Activated naive CD8-positive, alpha-beta T cell treated with anti-CD3 and anti-CD28 coated beads, Interleukin-2, amount 50 U/mL, for 16 hours (primary cell): Measurements from ENCODE around the gene NFX1.
"Not testable (repeated sequence)": the region's sequence is repeated elsewhere in the genome, so short reads cannot be mapped to it uniquely, and the experiment has no call there.

Experiments
- DNase-seq: peaks from one replicate; pipeline ENCODE4 v3.0.0-alpha.2; 2020; ENCODE audit warnings: low read depth, low spot score

Gene NFX1

DNA sequence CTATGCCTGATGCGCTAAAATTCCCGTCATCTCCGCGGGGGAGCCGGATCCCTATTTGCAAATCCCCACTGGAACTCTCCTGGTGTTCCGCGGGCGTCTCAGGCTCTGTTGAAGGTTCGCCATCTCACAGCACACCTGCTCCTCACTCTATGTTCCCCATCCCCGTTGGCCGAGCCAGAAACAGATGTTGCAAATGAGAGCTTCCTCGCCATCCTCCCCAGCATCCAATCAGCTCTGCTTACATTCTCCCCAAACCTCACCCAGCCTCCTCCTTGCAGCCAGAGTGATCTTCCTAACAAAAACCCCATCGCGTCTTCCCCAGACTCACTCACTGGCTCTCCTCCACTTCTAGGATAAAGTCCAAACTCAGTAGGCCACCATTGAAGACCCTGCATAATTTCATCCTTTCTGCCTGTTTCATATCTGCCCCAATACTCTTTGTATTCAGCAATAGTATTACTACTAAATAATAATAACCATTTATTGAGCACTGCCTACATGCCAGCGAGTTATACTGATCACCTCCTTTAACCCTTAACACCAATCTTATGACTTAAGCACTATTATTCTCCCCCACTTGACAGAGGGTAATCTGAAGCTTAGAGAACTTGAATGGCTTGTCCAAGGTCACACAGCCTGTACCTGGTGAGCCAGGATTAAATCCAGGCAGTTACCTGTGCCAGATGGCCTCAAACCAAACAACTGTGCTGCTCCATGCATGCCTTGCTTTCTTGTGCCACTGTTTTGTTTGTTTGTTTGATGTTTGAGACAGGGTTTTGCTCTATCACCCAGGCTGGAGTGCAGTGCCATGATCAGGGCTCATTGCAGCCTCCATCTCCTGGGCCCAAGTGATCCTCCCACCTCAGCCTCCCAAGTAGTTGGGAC, 98.0 kb downstream of the NFX1 start:
- DNase-seq, result no peak

- not testable (repeated sequence) for DNase-seq
Measured at GRCh38 chr9:33391111-33391771, 100.9 kb downstream of the NFX1 start.

DNA sequence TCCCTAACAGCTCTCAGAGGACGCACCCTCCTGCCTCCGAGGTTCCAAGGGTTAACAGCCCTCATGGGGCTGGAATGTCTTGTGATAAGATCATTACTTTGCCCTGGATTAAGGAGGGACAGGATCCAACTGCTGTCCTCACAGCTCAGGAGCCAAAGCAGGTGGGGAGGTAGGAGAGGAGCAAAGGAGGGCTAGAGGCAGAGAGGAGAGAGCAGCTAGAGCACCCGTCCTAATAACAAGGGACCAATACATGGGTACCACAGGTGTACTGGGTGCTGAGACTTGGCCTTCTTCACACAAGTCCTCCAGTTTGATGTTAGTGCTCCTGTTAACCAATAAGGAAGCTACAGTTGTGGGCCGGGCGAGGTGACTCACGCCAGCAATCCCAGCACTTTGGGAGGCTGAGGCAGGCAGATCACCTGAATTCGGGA, 102.3 kb downstream of the NFX1 start:
- not testable (repeated sequence) for DNase-seq

DNA sequence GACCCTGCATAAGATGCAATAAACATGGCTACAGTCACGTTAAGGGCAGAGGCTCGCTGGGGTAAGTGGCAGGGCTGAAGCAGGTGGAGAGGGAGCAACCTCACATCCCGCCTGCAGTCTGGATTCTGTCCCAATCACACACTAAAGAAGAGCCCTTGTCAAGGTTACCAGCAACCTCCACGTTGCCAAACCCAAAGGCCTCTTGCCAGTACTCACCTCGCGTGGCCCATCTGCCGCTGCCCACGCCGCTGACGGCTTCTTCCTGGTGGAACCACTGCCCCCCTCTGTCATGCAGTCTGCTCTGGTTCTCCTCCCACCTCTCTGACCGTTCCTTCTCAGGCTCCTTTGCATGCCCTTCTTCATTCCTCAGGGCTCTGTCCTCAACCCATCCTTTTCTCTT, 103.3 kb downstream of the NFX1 start:
- no peak for DNase-seq

DNA sequence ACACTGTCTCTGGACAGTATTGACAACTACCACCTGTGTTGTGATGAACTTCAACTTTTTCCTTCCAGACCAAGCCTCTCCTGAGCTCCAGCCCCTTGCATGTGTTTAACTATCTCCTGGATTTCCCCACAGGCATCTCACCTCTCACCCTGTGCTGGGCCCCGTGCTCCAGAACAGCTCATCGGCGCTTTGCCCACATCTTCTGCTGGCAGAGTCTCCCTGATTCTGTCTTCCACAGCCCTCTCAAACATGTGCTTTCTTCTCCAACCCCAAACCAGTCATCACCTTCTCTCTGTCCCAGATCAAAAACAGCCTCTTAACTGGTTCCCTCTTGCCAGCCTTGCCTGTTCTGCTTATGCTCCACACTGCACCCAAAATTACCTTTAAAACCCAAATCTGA, 103.7 kb downstream of the NFX1 start:
- DNase-seq, result not testable (repeated sequence)

DNA sequence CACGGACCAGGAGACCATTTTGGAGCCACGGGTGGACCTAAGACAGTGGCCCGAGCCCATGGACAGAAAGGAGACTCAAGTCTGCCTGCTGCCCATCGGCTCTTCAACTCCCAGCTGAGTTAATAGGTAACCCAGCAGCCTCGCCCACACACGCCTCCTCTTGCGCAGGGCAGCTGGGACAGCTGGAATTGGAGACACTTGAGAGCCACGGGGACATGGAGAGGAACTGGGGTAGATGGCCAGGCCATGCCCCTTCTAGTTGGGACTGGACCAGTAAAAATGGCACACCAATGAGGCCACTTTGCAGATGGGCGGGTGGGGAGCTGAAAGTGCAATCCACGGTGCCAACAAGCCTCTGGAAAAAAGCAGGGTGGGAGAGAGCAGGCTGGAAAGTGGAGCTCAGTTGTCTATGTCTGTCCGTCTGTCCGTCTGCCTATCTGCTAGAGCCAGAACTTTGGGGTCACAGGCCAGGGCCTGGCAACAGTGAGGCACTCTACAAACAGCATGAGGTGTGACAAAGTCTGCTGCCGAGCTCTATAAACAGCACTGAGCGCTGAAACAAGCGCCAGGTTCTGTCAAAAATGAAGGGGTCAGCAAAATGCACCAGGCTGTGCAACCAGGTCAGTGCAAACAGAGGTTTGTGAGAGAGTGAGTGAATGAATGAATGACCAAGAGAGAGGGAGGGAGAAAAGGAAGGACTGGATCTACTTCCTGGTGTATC, 105.0 kb downstream of the NFX1 start:
- not testable (repeated sequence) for DNase-seq

GRCh38 chr9:33397801-33398200, 107.5 kb downstream of the NFX1 start:
- not testable (repeated sequence) for DNase-seq

DNA sequence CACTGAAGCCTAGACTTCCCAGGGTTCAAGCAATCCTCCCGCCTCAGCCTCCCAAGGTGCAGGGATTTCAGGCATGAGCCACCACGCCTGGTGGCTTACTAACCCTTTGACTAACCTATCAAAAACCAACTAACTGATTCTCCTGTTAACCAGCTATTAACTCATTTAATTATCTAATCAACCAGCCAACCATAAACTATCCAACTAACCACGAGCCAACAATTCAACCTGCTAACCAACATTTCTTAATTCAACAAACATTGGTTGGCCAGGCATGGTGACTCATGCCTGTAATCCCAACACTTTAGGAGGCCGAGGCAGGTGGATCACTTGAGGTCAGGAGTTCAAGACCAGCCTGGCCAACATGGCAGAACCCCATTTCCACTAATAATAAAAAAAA, 108.7 kb downstream of the NFX1 start:
- DNase-seq, result not testable (repeated sequence)

DNA sequence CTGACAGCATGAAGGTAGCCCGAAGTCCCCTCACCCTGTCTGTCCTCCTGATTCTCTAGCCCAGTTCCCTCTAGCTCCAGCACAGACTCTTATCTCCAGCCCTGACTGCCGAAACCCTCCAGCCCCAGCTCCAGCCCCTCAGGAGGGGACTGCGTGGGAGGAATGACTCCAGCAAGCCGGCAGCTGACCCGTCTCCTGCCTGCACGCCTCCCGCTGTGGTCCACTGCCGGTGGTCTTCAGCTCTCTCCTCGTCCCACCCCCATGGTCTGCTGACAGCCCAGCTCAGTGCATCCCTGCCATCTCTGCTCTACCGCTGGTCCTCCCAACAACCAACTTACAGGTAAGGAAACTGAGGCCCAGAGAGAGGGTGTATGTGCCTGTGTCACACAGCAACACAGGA, 111.5 kb downstream of the NFX1 start:
- DNase-seq, result not testable (repeated sequence)

DNA sequence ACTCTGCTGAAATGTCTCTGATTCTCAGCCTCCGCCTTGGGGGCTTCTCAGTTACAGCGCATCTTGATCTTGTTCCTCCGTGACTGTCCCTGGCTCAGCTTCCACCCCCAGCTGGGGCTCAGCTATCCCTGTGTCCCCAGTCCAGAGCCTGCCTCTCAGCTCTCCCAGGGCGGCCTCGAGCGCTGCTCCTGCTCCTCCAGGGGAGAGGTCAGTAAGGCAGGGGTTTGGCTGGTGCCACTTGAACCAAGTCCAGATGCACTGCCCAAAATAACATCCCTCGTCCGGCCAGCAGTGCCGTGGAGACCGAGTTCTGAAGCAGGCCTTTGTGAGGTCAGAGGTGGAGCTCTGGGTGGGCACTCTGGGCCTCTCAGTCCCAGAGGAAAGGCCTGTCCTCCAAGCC, 112.1 kb downstream of the NFX1 start, which contains the start of gene AQP7:
Gene AQP7, minus strand, starts transcription at position 198 of the 400 bp plus-strand sequence. CDS start 1,306 bp downstream, outside the sequence.
- not testable (repeated sequence) for DNase-seq

DNA sequence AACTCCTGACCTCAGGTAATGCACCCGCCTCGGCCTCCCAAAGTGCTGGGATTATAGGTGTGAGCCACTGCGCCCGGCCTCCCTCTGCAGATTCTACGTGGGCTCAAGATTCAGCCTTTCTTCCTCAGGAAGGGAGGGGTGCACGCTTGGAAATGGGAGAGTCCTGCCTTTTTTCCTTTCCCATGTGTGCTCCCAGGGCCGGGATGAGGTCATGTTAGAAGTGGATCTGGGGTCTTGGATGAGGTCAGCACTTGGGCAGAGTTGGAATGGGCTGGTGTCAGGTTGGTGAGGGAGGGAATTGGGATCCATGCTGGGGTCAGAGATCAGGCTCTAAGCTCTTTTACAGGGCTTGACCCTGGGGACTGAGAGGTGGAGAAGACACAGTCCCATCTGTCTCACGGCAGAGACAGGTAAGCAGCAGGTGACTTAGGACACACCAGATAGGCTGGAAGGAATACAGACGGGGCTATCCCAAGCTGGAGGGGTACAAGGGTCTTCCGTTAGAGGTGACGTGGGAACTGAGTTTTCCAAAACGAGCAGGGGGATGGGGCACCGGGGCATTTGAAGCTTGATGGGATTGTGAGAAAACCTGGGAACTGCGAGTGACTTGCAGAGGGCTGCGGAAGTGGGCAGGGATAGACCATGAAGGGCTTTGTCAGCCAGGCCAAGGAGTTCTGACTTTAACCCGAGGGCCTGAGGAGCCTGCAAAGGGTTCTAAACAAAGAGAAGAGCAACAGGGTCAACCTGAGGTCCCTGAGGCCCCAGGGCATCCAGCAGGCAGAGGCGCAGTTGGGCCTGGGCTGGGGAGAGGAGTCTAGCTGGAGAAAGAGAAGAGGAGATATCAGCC, 113.8 kb downstream of the NFX1 start:
- no peak for DNase-seq

DNA sequence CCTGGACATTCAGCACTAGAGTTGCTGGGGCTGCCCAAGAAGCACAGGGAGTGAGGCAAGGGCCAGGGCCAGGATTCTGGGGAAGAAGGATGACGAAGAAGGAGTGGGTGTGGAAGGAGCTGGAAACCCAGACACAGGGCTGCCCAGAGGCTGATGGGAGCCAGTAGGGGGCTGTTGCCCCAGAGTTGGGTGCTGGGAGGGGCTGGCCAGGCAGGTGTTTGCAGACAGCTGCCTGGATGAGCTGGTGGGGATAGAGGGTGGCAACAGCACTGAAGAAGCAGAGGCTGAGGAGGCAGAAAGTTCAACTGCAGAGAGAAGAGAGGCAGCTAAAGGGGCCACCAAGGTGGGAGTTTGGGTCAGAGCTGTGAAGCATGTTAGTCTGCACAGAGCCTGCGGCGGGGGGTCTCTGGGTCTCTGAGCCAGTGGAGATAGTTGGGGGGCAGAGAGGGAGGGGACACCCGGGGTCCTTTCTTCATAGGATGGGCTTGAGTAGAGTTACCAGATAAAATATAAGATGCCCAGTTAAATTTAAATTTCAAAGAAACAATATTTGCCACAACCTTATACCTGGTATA, 114.6 kb downstream of the NFX1 start:
- DNase-seq, result no peak

- DNase-seq, result no peak
Measured at GRCh38 chr9:33407061-33407460, 116.7 kb downstream of the NFX1 start.

DNA sequence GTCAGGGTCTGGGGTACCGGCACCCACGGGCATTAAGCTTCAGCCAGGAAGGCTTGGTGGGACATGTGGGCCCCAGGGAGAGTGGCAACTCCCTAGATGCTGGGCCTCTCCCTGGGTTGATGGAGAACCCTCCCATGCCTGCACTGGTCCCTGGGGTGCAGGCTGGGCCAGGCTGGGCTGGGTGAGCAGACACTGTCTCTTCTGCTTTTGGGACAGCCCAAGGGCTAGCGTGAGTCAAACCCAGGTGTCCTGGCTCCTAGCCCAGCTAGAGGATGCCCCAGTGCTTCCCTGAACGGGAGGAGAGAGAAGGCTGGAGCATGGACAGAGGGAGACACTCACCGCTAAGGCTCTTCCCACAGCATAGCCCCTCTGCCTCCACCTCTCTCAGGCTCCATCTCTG, 117.8 kb downstream of the NFX1 start:
- DNase-seq, result no peak

DNA sequence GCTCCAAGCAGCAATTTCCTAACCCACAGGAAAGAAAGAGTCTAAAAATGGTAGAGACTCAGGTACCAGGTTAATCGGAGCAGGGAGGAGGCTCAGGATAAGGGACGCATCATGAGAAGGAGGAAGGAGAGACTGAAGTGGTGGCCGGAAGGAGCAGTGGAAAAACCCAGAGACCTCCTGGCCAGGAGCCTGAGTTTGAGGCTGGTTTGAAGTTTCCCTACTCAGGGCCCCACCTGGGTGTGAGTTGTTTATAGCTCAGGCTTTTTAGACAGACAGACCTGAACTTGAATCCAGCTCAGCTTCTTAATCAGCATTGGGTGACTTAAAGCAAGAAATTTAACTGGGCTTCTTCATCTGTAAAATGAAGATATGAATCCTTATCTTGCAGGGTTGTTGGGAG, 124.0 kb downstream of the NFX1 start:
- DNase-seq, result no peak

DNA sequence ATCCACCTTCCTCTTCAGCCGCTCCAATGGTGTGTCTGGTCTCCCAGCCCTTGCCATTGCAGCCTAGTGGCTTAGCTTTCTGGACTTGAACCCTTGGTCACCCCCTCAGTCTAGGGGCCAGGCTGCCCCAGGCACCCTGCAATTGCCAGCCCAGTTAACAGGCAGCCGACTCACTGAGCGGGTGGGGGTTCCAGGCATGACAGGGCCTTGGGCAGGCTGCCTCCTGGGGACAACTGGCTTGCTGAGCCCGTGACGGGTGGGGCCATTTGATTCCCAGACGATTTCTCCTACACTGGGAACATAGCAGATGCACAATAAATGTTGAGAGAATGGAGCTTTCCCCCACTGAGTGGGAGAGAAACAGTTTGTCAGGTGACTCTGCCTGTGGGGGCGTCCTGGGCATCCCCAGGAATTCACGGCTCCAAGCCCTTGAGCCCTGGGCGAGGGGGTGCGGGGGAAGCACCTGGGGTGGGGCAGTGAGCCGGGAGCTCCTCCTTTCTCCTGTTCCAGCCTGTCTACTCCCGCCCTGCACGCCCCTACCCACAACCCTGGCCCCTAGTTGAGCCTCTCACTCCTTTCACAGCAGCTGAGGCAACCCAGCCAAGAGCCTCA, 124.7 kb downstream of the NFX1 start:
- DNase-seq, result no peak

- DNase-seq, result peak; percentile 62
Measured at GRCh38 chr9:33415501-33416038, 125.3 kb downstream of the NFX1 start.

- no peak for DNase-seq
Measured at GRCh38 chr9:33416996-33417395, 126.7 kb downstream of the NFX1 start.

- DNase-seq, result no peak
Measured at GRCh38 chr9:33418090-33418489, 127.8 kb downstream of the NFX1 start.

DNA sequence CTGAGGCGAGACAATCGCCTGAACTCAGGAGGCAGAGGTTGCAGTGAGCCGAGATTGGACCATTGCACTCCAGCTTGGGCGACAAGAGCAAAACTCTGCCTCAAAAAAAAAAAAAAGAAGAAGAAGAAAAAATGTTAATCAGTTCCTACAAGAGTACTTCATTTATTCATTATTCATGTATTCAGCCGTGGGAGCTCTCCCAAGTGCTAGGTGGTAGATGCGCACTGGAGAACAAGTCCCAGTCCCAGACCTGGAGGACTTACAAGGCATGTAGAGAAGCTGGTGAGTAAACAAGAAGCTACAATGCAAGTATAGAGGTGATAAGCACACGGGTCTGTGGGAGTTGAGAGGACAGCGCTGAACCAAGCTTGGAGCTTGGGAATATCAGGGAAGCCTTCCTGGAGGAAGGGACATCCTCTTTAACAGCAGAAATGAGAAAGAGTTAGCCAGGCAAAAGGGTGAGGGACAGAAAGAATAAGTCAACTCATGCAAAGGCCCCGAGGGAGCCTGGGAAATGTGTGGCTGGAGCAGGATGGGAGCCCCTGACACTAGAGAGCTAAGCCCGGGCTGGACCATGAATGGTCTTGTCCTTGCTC, 129.5 kb downstream of the NFX1 start:
- DNase-seq, result no peak
